GM12878 (cell line): ENCODE measurements around the gene DOK4. TPM values are rescaled to one million over a fixed set of nuclear protein-coding genes. Genes with fewer than 3 reads are reported as not detected.

ENCODE experiments used
- ATAC-seq: fragments of 200-7000 bp; cut with Tn5 transposase; 3 replicates; pipeline ENCODE4 v1.9.1; 2020; ENCODE audit warnings: mild to moderate bottlenecking, moderate library complexity
- BruUV-seq: library from RNA; stranded (reverse); fragments of 400-500 nt; replicated peaks from 2 replicates; lab custom pipeline; 2021; lab: Mats Ljungman, UMichigan
- CTCF ChIA-PET: fragments of 300-600 bp; sonication (Branson Sonifier 250); formaldehyde crosslinking; extraction: SDS; loops from one replicate; lab custom pipeline; 2021; ENCODE audit warnings: inconsistent platforms; lab: Yijun Ruan, JAX
- POLR2A ChIA-PET: fragments of 350-600 bp; formaldehyde crosslinking; extraction: SDS; loops from one replicate; lab custom pipeline; 2021; ENCODE audit warnings: inconsistent platforms; lab: Charles Lee
- RAD21 ChIA-PET: fragments of 300-600 bp; sonication (Branson Sonifier 250); formaldehyde crosslinking; loops from one replicate; lab custom pipeline; 2023; ENCODE audit warnings: antibody characterized with exemption; ENCODE audit not compliant: unreplicated experiment; lab: Charles Lee
- SMC1A ChIA-PET: fragments of 300-600 bp; sonication (Branson Sonifier 250); formaldehyde crosslinking; loops from one replicate; lab custom pipeline; 2023; ENCODE audit not compliant: unreplicated experiment, uncharacterized antibody; lab: Charles Lee
- DNase-seq: peaks from one replicate; pipeline ENCODE4 v3.0.0-alpha.2; 2011; ENCODE audit warnings: low read depth, low spot score
- FAIRE-seq: peaks from 3 replicates; lab custom pipeline; 2011; peaks lifted over from hg19 to GRCh38; lab: Jason Lieb, UNC
- H2AFZ ChIP-seq: 2 replicates; pipeline ENCODE4 v1.6.0; 2011; ENCODE audit warnings: low read depth, low read length, control low read depth; ENCODE audit not compliant: control insufficient read depth
- H3K27ac ChIP-seq: 2 replicates; pipeline ENCODE4 v1.5.1; 2011; ENCODE audit warnings: control low read depth; ENCODE audit not compliant: control insufficient read depth, insufficient read depth
- H3K27me3 ChIP-seq, 2 experiments: replicated peaks in 1 of 2; 2 replicates each; pipeline versions ENCODE4 v1.6.0 to v1.6.1; 2011; ENCODE audit warnings: low read length in 1 of 2; ENCODE audit not compliant: control insufficient read depth in 2 of 2, insufficient read depth in 2 of 2
- H3K36me3 ChIP-seq, 2 experiments: 2 replicates each; pipeline ENCODE4 v1.5.1; 2011; ENCODE audit warnings: low read length in 1 of 2; ENCODE audit not compliant: control insufficient read depth in 2 of 2, insufficient read depth in 2 of 2
- H3K4me1 ChIP-seq: 2 replicates; pipeline ENCODE4 v1.6.1; 2011; ENCODE audit warnings: mild to moderate bottlenecking, low read length, moderate library complexity, mixed read lengths; ENCODE audit not compliant: control insufficient read depth, insufficient read depth
- H3K4me2 ChIP-seq: 2 replicates; pipeline ENCODE4 v1.6.0; 2011; ENCODE audit warnings: control low read depth; ENCODE audit not compliant: control insufficient read depth, insufficient read depth
- H3K4me3 ChIP-seq: fragments of 200-600 bp; sonication (generic); 2 replicates; pipeline ENCODE4 v1.5.1; 2016
- H3K79me2 ChIP-seq: 2 replicates; pipeline ENCODE4 v1.6.0; 2011; ENCODE audit warnings: low read length; ENCODE audit not compliant: control insufficient read depth, insufficient read depth
- H3K9ac ChIP-seq: 2 replicates; pipeline ENCODE4 v1.8.0; 2011; ENCODE audit warnings: low read length, control low read depth, mixed read lengths; ENCODE audit not compliant: control insufficient read depth, insufficient read depth
- H3K9me3 ChIP-seq: replicated peaks from 3 replicates; pipeline ENCODE4 v1.5.1; 2011; ENCODE audit warnings: mild to moderate bottlenecking, low read length; ENCODE audit not compliant: control insufficient read depth, insufficient read depth
- H4K20me1 ChIP-seq: 2 replicates; pipeline ENCODE4 v1.6.0; 2011; ENCODE audit not compliant: control insufficient read depth, insufficient read depth
- CBX5 ChIP-seq: sonication (generic); IDR thresholded peaks from 2 replicates; pipeline ENCODE4 v1.6.1; 2016; ENCODE audit warnings: low read depth, moderate library complexity, mild to moderate bottlenecking, inconsistent platforms
- CREB1 ChIP-seq: IDR thresholded peaks from 2 replicates; pipeline ENCODE4 v1.6.1; 2012; ENCODE audit warnings: low read depth, mild to moderate bottlenecking, inconsistent platforms
- CREM ChIP-seq: IDR thresholded peaks from 2 replicates; pipeline ENCODE4 v1.6.1; 2014; ENCODE audit warnings: antibody characterized with exemption, low read depth
- ETV6 ChIP-seq, 2 experiments: fragments of 450-650 bp in 1 of 2; IDR thresholded peaks in 1 of 2; conservative IDR thresholded peaks in 1 of 2; 2 replicates each; pipeline ENCODE4 v1.6.1; 2014; ENCODE audit warnings: antibody characterized with exemption in 1 of 2, borderline replicate concordance in 1 of 2, low read depth in 1 of 2, mild to moderate bottlenecking in 1 of 2, moderate library complexity in 1 of 2
- GATAD2B ChIP-seq: fragments of 450-650 bp; conservative IDR thresholded peaks from 2 replicates; pipeline ENCODE4 v1.6.1; 2017; ENCODE audit warnings: low read depth, mild to moderate bottlenecking, moderate library complexity
- HCFC1 ChIP-seq: fragments of 150-350 bp; IDR thresholded peaks from 2 replicates; pipeline ENCODE4 v1.6.1; 2014; ENCODE audit warnings: low read length
- LARP7 ChIP-seq: fragments of 450-650 bp; IDR thresholded peaks from 2 replicates; pipeline ENCODE4 v1.6.1; 2017; ENCODE audit warnings: mild to moderate bottlenecking
- NFXL1 ChIP-seq: fragments of 450-650 bp; IDR thresholded peaks from 2 replicates; pipeline ENCODE4 v1.6.1; 2017; ENCODE audit warnings: antibody characterized with exemption, mild to moderate bottlenecking, borderline replicate concordance
- NR2C2 ChIP-seq: IDR thresholded peaks from 2 replicates; pipeline ENCODE4 v1.6.1; 2011; ENCODE audit warnings: borderline replicate concordance, low read depth; ENCODE audit not compliant: control insufficient read depth, insufficient read length
- PML ChIP-seq: IDR thresholded peaks from 2 replicates; pipeline ENCODE4 v1.6.1; 2012; ENCODE audit warnings: low read length, inconsistent platforms
- POU2F2 ChIP-seq: IDR thresholded peaks from 3 replicates; pipeline ENCODE4 v1.6.1; 2011; ENCODE audit warnings: low read depth, mild to moderate bottlenecking, low read length, borderline replicate concordance
- SUZ12 ChIP-seq: fragments of 200-600 bp; sonication (generic); IDR thresholded peaks from one replicate; pipeline ENCODE4 v1.6.1; 2018; ENCODE audit warnings: antibody characterized with exemption, mild to moderate bottlenecking; ENCODE audit not compliant: unreplicated experiment
- TCF3 ChIP-seq: IDR thresholded peaks from 2 replicates; pipeline ENCODE4 v1.6.1; 2012; ENCODE audit warnings: low read depth, mild to moderate bottlenecking, low read length, borderline replicate concordance; ENCODE audit not compliant: insufficient read depth
- YBX1 ChIP-seq: fragments of 450-650 bp; IDR thresholded peaks from 2 replicates; pipeline ENCODE4 v1.6.1; 2016; ENCODE audit warnings: antibody characterized with exemption
- WGBS: methylation state at CpG from one replicate; pipeline ENCODE4 v1.1.6; 2016; ENCODE audit warnings: low lambda C conversion rate; ENCODE audit not compliant: insufficient replicate concordance, insufficient coverage; ENCODE audit errors: missing lambda C conversion rate; 5-methylcytosine and 5-hydroxymethylcytosine counted together
- in situ Hi-C: fragments of 300-500 bp; cut with MboI; formaldehyde crosslinking; loops from 9 replicates; pipeline ENCODE4 v1.14.3; 2018; ENCODE audit warnings: mixed read lengths
- intact Hi-C: fragments of 100-400 bp; cut with micrococcal nuclease; formaldehyde crosslinking; loops from one replicate; pipeline ENCODE4 v1.14.2; 2022; ENCODE audit not compliant: unreplicated experiment
- polyA plus RNA-seq, 11 experiments: library from polyadenylated mRNA; depleted of rRNA in 4 of 11; unstranded in 6 of 11; stranded (reverse) in 5 of 11; fragments of >200 nt; fragmentation: Nextera tagmentation in 4 of 11; fragmentation: Illumina TruSeq in 1 of 11; extraction: Ambion mirVana in 4 of 11; extraction: Trizol in 1 of 11; gene quantifications; 1 replicate in 1 of 11; 2 replicates in 10 of 11; pipeline versions ENCODE4 v1.2.1 to v1.2.3, GENCODE V29; 2011 to 2016; ENCODE audit warnings: inconsistent platforms in 2 of 11, missing spikeins in 2 of 11, low read depth in 1 of 11
- total RNA-seq, 4 experiments: library from RNA; depleted of rRNA in 3 of 4; stranded (reverse); fragments of >200 nt in 3 of 4; fragmentation: Illumina TruSeq in 1 of 4; extraction: Trizol in 1 of 4; gene quantifications; 2 replicates each; pipeline versions ENCODE4 v1.2.1 to v1.2.3, GENCODE V29; 2013 to 2021
- TF ChIP-seq, protein P1 (sequence below): IDR thresholded peaks from 2 replicates; pipeline ENCODE4 v1.6.1; 2012; ENCODE audit warnings: improper control_type of control experiment, low read depth, low read length; ENCODE audit not compliant: insufficient replicate concordance
- TF ChIP-seq, protein P2 (sequence below): fragments of 450-650 bp; conservative IDR thresholded peaks from 2 replicates; pipeline ENCODE4 v1.6.1; 2017; ENCODE audit warnings: mild to moderate bottlenecking, moderate library complexity

Gene DOK4
- total and polyA plus RNA-seq, 10 of the 15 experiments (the other 5 are each of a cell fraction or from before 2014, with no cell fraction given): 0.20 to 7.0 (median 2.4) TPM; not detected in 1

DNA sequence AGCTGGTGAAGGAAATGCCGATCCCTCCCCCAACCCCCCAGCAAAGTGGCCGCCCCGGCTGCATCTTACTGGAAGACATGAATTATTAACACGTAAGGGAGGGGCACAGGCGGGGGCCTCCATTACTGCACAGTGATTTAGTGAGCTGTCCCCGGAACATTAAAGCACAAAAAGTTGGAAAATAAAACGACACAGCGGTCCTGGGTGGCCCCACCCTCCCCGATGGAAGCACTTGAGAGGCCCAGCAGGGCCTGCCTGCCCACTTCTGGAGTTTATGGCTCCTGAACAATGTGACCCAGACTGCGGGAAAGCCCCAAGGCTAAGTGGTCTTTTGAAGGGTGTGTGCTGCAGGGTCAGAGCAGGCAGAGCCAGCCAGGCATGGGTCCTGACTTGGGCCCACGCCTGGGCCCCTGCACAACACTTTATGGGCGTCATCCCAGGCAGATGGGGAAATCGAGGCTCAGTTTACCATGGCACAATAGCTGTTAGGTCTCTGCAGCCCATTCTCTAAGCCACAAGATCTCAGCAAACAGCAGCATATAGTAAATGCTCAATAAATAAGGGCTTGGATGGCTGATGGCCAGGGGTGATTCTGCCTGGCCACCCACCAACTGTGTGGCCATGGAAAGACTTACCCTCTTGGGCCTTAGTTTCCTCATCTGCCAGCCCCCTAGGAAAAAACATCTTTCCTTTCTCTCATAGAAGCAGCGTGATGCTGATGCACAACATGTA lies 27.2 kb upstream of the DOK4 start:
- Histone ChIP-seq H3K79me2 (no peaks in the 10 kb centered on the region), H3K9me3 (no peaks in the 10 kb centered on the region), H3K36me3 (peaks cover 0 to 3% of the 10 kb centered on the region in 2 experiments; a peak in 2 of 4 replicates), H3K9ac (no peak overlapping the region), H3K4me2 (no peak overlapping the region), H3K4me1 (no peaks in the 10 kb centered on the region), H3K27ac (no peak overlapping the region), H4K20me1 (no peaks in the 10 kb centered on the region), H2AFZ (no peak overlapping the region), H3K4me3 (no peak overlapping the region), H3K27me3 (no peaks in the 10 kb centered on the region)
- DNase-seq (no peak), FAIRE-seq (no peak), ATAC-seq (0 out of 3 replicates have a peak, but pooled peaks have one; percentile 14)
- 65% methylated on average over 14 of the region's 14 CpGs for WGBS
- no TSS peak for BruUV-seq
- SMC1A ChIA-PET: interaction anchor here (1.0 to 1.3 kb wide), 3 partner anchors 26 to 93 kb away, joined by 3 to 6 read pairs (median 3); no protein-coding TSS in a partner anchor
- POLR2A ChIA-PET: no interaction called here
- CTCF ChIA-PET: interaction anchor here (0.9 to 2.1 kb wide), 5 partner anchors 9 to 95 kb away, joined by 3 to 8 read pairs (median 6); partner anchors contain the start of gene POLR2C
- intact Hi-C loops (no loop called here), in situ Hi-C loops (no loop called here)
- RAD21 ChIA-PET: interaction anchor here (1.1 to 1.2 kb wide), 2 partner anchors 9 to 93 kb away, joined by 3 to 4 read pairs; no protein-coding TSS in a partner anchor
- no peak for TF ChIP-seq TCF3
- TF ChIP-seq YBX1: no peak
- TF ChIP-seq CREB1: no peak
- no peak for TF ChIP-seq NR2C2
- TF ChIP-seq GATAD2B: no peak
- TF ChIP-seq ETV6 (conservative IDR thresholded peaks at IDR 0.05 in 1 of 2, IDR thresholded peaks at IDR 0.05 in 1 of 2; ENCODE audit: borderline replicate concordance in 1 of 2, low read depth in 1 of 2): no peak
- no peak for TF ChIP-seq CBX5
- no peak for TF ChIP-seq PML
- TF ChIP-seq SUZ12: no peak
- no peak for TF ChIP-seq LARP7
- TF ChIP-seq, protein P1, sequence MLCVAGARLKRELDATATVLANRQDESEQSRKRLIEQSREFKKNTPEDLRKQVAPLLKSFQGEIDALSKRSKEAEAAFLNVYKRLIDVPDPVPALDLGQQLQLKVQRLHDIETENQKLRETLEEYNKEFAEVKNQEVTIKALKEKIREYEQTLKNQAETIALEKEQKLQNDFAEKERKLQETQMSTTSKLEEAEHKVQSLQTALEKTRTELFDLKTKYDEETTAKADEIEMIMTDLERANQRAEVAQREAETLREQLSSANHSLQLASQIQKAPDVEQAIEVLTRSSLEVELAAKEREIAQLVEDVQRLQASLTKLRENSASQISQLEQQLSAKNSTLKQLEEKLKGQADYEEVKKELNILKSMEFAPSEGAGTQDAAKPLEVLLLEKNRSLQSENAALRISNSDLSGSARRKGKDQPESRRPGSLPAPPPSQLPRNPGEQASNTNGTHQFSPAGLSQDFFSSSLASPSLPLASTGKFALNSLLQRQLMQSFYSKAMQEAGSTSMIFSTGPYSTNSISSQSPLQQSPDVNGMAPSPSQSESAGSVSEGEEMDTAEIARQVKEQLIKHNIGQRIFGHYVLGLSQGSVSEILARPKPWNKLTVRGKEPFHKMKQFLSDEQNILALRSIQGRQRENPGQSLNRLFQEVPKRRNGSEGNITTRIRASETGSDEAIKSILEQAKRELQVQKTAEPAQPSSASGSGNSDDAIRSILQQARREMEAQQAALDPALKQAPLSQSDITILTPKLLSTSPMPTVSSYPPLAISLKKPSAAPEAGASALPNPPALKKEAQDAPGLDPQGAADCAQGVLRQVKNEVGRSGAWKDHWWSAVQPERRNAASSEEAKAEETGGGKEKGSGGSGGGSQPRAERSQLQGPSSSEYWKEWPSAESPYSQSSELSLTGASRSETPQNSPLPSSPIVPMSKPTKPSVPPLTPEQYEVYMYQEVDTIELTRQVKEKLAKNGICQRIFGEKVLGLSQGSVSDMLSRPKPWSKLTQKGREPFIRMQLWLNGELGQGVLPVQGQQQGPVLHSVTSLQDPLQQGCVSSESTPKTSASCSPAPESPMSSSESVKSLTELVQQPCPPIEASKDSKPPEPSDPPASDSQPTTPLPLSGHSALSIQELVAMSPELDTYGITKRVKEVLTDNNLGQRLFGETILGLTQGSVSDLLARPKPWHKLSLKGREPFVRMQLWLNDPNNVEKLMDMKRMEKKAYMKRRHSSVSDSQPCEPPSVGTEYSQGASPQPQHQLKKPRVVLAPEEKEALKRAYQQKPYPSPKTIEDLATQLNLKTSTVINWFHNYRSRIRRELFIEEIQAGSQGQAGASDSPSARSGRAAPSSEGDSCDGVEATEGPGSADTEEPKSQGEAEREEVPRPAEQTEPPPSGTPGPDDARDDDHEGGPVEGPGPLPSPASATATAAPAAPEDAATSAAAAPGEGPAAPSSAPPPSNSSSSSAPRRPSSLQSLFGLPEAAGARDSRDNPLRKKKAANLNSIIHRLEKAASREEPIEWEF: no peak
- no peak for TF ChIP-seq POU2F2
- TF ChIP-seq NFXL1: no peak
- no peak for TF ChIP-seq HCFC1
- no peak for TF ChIP-seq CREM
- TF ChIP-seq, protein P2, sequence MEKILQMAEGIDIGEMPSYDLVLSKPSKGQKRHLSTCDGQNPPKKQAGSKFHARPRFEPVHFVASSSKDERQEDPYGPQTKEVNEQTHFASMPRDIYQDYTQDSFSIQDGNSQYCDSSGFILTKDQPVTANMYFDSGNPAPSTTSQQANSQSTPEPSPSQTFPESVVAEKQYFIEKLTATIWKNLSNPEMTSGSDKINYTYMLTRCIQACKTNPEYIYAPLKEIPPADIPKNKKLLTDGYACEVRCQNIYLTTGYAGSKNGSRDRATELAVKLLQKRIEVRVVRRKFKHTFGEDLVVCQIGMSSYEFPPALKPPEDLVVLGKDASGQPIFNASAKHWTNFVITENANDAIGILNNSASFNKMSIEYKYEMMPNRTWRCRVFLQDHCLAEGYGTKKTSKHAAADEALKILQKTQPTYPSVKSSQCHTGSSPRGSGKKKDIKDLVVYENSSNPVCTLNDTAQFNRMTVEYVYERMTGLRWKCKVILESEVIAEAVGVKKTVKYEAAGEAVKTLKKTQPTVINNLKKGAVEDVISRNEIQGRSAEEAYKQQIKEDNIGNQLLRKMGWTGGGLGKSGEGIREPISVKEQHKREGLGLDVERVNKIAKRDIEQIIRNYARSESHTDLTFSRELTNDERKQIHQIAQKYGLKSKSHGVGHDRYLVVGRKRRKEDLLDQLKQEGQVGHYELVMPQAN: no peak
